HG03039 (cell line): ENCODE measurements around the gene GSTO2.

Experiments
- ATAC-seq: cut with Tn5 transposase; IDR thresholded peaks from one replicate; pipeline ENCODE4 v1.9.1; 2021; ENCODE audit warnings: mild to moderate bottlenecking, moderate library complexity; ENCODE audit not compliant: unreplicated experiment

GSTO2 gene

DNA sequence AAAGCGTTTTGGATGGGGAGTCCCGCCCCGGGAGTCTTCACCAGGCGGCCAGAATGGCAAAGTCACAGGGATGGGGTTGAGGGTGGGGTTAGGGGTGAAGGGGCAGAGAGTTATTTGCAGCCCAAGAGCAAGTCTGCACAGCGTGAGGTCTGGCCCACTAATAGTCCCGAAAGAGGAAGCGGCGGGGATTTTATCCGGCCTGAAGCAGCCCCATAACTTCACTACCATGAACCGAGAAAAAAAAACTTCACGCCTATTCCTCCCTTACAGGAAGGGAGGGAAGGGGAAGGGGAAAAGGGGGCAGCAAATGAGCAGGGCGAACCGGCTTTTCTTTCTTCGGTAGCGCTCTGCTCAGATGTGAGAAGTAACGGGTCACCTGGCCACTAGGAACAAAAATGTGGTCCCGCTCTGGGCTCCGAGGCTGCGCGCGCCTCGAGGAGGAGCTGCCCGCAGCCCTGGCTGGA is 68.6 kb downstream of the GSTO2 start:
- peak; percentile 30 for ATAC-seq

DNA sequence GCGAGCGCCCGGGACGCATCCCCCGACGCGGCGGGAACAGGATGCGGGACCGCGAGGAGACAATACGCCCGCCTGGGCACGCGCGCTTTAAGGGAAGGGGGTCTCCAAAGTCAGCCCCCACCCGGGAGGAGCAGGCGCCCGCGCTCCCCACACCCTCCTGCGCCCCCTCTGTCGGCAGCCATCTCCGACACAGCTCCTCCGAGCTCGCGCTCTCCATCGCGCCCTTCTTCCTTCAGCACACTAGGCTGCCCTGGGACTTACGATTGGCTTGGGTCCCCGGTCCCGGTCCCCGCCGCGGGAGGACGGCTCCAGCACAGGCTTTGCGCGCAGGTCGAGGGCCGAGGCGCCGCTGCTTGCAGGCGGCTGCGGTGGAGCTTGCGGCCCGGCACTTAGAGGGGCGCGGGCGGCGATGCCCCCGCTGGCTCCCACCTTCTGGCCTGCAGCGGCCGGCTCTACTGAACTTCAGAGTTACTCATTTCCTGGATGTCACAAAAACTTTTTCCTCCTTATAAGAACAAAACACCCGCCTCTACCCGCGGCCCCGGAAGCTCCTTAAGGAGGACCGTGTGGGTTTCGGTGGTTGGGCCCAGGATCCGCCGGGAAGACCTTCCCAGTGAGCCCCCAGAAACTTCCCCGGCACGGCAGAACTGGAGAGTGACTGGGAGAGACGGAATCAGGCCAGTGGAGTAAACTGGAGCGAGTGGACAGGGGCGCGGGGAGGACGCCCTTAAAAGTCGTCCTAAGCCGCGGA is 69.2 kb downstream of the GSTO2 start, which contains the start of gene ITPRIP:
Gene ITPRIP (minus strand): TSS at position 481 of the 751 bp plus-strand sequence. CDS start 22,414 bp downstream, outside the sequence.
- ATAC-seq = peak; percentile 63

DNA sequence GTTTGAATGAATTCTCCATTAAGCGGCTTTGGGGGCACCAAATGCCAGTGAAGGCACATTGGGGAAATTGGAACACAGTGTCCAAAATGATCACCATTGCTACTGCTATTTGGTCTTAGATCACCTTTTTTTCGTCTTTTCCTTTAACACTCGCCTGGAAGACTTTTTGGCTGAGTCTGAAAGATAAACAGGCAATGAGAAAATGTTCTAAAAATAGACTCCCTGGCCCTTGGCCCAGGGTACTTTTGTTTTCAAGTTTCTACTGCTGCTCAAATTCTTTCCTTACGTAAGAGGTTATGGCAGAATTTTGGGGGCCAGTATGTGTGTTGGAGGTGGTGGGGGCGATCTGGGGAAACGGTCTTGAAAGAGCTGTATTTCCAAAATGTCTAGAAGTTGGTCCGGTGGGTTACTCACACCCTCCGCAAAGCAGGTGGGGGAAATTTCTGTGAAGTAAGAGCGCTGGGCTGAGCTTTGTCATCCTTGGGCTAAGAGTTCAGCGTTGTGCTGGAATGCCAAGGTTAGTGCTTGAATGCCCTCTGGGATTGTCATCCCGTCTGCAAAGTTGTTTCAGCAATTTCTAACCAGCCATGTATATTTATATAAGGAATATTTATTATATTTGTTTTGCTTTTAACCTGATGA is 70.6 kb downstream of the GSTO2 start:
- ATAC-seq = no peak

DNA sequence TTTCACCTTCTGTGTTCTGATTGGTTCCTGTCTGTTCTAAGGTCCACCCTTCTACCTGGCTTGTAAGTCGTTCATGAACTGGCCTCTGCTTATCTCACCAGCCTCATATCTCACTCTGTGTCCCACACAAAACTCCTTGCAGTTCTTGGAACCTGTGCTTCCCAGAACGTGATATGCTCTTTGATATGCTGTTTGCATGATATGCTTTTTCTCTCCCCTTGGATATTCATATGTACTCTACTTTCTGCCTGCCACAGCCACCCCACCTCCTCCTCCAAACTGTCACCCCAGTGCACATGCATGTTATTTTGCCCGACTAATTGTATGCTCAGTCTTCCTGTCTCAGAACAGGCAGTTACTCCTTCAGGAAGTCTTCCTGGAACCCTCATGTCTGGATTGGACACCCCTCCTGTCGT is 71.1 kb downstream of the GSTO2 start:
- no peak for ATAC-seq

DNA sequence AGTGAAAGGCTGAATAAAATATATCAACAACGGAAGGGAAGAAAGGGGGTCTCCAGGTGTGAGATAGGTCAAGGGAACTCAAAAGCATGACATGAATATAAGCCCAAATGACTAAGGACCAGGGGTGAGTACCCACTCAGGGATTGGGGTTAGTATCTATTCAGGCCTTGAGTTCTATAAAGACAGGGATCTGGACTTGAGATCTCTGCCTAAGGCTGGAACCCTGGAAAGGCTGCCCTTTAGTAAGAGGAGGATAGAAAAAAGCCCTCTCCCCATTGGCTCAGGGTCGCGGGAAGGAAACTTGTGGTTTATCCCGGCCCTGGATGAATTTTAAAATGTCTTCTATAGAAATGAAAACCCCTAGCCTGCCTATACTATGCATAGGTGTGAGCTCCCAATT is 71.7 kb downstream of the GSTO2 start:
- no peak for ATAC-seq

DNA sequence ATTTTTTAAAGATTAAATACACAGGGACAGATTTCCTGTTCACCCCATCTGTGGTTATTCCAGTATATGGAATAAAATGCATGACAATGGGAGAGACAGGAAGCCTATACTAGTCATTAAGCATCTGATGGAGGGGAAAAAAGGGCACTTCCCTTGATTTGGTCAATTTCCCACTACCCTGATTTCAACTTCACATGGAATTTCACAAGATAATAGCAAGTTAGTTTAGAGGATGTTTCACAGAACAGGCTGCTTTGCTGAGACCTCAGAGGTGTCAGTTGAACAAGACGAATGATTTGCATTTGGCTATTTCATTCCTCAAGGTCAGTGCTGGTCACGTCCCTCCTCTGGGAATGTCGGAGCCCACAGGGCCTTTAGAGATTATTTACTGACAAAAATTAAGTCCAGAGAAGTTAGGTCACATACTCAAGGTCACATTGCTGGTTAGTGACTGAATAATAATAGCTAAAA is 74.0 kb downstream of the GSTO2 start:
- ATAC-seq = no peak

DNA sequence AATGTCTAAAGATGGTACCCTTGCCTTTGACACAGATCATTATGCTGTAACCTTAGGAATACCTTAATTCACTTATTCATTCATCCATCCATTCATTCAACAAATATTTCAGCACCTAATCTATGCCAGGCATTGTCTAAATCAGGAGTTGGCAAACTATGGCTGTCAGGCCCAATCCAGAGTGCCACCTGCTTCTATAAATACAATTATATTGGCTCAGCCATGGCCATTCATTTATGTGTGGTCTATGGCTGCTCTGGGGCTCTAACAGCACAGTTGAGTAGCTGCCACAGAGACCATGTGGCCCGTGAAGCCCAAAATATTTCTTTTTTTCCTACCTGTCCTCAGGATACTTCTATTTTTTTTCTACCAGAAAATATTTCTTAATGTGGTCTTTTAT is 75.2 kb downstream of the GSTO2 start:
- no peak for ATAC-seq

DNA sequence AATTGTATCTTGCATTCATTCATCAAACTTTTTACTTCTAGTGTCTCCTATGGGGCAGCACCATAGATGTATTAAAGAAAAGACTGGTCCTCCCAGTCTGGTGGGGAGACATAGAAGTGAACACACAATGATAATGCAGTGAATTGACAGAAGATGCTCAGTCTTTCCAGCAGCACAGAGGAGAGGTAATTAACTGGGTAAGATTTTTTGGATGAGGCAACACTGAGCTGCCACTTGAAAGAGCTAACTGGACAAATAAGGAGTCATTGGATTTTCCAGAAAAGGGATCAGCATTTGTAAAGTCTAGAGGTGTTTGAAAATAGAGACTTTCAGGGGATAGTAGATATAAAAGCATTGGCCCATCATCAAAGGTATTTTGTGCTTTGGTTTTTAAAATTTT is 76.5 kb downstream of the GSTO2 start:
- no peak for ATAC-seq

DNA sequence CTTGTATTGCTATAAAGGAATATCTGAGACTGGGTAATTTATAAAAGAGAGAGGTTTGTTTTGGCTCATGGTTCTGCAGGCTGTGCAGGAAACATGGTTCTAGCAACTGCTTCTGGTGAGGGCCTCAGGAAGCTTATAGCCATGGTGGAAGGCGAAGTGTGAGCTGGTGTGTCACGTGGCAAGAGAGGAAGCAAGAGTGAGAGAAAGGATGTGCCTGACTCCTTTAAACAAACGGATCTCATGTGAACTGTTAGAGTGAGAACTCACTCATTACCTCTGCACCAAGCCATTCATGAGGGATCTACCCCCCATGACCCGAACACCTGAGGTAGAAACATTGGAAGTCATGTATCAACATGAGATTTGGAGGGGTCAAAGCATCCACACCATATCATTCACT is 77.0 kb downstream of the GSTO2 start:
- ATAC-seq = no peak

DNA sequence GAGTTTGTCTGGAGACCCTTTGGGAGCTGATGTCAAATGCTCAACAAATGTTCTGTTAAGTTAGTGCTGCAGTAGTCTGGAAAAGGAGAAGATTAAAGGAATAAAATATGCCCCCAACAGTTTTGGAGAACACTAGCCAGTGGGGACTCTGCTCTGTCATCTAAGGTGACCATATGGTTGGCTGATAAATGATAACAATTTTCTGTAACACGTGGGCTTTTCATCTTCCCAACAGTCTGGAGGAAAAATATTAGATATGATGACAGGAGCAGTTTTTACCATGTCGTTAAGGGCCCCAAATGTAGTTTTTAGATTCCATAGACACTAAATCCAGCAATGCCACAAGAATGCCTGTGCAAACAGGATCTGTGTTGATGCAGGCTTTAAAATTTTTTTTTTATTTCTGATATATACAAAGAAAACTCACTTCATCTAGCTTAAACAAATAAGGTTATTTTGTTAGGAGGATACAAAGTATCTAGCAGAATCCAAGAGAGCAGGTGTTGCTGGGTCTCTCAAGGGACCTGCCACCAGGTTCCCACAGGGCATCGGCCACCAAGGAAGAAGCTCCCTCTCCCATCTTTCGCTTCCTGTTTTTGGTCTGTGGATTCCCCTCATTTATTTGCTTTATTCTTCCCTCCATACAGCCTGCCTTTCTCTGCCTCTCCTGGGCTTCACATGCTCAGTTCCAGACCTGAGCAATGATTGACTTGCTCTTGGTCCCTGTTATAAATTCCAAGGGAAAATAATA is 78.5 kb downstream of the GSTO2 start:
- no peak for ATAC-seq

DNA sequence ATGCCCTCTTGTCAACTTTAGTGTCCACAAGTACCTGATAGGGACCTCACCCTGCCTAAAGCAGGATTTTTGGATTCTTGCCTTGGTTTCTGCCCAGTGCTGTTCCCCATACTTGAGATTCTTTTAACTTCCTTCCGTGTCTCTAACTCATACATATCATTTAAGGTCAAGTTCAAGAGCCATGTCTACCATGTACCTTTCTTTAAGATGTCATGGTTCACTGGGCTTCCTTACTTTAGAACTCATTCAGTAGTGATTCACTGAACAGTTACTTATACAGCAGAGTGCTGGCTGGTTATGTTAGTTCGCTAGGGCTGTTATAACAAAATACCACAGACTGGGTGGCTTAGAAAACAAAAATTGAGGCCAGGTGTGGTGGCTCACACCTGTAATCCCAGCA is 79.6 kb downstream of the GSTO2 start:
- no peak for ATAC-seq

DNA sequence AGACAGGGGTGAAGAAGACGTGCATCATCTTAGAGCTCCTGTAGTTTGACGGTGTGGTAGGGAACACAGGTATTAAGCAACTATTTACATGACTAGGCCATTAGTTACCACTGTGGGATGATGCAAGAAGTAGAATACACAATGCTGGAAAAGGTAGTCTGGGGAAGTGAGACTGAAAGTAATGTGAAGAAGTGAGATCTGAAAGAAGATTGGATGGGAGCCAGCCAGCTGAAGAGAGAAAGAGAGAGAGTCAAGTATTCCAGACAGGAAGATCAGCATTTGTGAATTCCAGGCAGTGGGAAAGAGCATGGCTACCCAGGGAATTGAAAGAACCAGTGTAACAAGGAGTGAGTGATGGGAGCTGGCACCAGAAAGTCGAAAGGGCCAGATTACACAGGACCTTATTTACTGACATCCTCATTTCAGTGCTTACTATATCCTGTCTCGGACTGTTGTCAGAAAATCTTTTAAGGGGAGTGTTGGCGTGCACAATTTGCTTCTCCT is 80.7 kb downstream of the GSTO2 start:
- ATAC-seq = peak; percentile 48

DNA sequence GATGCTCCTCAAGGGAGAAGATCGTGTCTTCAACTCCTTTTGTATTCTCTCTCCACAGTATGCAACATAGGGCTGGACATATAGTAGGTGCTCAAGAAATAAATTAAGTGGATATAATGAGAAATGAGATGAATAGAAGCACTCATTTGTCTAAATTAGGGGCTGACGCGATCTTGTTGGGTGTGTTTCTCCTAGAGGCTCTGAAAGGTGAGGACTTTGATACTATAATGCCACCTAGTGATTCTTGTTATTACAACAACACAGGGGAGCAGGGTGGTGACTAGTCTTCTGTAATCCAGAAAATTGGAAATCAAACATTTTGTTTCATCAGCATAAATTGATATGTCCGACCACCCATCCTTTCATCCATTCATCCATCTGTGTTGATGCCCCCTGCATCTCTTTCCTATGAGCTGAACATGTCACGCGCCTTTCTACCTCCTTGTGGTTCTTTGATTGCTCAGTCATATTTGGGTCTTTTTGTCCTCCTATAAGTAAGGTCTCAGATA is 81.2 kb downstream of the GSTO2 start:
- no peak for ATAC-seq

DNA sequence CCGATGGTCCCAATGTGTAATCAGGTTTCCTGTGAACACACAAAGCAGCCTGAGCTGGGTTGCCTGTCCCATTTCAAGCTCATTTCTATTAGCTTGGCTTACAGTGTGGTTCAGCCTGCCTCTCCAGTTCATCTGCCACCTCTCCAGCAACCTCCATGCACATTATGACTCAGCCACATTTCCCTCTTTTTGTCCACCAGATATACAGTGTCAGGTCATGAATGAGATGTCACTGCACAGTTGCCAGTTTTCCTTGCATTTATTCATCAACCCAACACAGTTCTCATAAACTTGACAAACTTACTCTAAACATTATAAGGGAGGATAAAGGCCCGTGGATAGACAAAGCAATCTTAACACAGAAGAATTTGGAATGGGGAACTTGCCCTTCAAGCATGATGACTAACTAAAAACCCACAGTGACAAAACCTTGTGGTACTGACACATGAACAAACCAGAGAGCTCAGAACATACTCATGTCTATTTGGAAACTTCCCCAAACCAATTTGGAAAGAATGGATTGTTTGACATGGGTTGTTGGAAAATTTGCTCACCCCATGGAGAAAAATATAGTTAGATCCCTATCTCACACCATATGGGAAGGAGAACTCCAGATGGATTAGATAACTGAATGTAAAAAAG is 82.2 kb downstream of the GSTO2 start:
- ATAC-seq = no peak

DNA sequence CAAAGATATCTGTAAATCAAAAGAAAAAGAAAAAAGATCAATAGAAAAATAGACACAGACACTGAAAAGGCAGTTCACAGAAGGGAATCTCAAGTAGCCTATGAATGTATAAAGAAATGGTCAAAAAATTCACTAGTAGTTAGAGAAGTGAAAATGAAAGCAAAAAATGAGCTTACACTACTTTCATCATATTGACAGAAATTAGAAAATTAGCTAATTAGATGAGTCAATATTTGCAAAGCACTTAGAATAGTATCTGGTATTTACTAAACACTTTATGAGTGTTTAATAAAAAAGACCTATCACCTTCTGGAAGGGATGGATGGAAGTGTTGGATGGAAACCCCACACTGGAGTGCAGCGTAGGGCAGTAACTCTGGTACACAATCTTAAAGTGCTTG is 82.9 kb downstream of the GSTO2 start:
- ATAC-seq = no peak

DNA sequence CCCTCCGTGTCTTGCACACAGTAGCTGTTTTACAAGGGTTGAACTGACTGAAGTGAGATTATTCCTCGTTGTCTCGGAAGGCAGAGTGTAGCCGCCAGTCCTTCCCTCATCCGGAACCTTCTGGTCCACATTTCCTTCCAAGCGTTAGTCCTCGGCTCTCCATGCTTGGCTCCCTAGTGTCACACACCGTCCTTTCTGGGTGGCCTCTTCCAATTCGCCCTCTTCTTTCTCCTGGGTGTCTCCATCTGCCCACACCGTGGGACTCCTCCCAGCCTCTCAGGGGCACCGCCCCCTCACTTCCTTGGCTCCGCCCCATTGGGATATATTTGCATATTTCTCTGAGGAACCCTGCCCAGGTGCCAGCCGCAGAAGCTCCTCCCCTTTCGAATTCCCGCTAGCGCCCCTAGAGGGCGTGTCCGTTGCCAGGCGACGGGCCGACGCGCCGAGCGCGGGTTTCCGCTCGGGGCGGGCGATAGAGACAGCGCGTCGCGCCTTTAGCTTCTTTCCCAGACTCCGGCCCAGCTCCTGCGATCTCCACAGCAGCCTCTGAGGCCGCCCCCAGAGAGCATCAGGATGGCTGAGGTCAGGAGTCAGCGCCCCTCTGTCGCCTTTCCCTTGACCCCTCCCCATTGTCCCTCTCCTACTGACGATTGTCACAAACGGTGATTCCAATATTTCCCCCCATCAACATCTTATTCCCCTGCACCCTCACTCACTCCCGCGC is 84.5 kb downstream of the GSTO2 start, which contains the start of gene CFAP58:
Gene CFAP58 (plus strand): TSS at position 509 of the 724 bp plus-strand sequence. CDS start 65 bp downstream, at position 574.
- peak; percentile 66 for ATAC-seq
